GM19043 (cell line): ENCODE data around the gene AHDC1.
A peak's percentile ranks its signal among the peaks of the same experiment; 100 is the strongest.
"Not testable (repeated sequence)": the region's sequence is repeated elsewhere in the genome, so short reads cannot be mapped to it uniquely, and the experiment has no call there.

Experiments
- ATAC-seq: cut with Tn5 transposase; IDR thresholded peaks from one replicate; pipeline ENCODE4 v1.9.1; 2021; ENCODE audit warnings: low read depth; ENCODE audit not compliant: unreplicated experiment

AHDC1 gene

GRCh38 chr1:27633640-27634176 is 29.8 kb upstream of the AHDC1 start:
- ATAC-seq: no peak

GRCh38 chr1:27633298-27633610 is 29.3 kb upstream of the AHDC1 start:
- ATAC-seq: no peak

GRCh38 chr1:27632387-27633297 is 28.7 kb upstream of the AHDC1 start:
- ATAC-seq: peak; percentile 34

- ATAC-seq: no peak
These were observed 27.0 kb upstream of the AHDC1 start for GRCh38 chr1:27630859-27631491.

GRCh38 chr1:27628712-27629111 is 24.8 kb upstream of the AHDC1 start:
- ATAC-seq: no peak

- ATAC-seq: not testable (repeated sequence)
These were observed 23.8 kb upstream of the AHDC1 start for GRCh38 chr1:27627733-27628132.

GRCh38 chr1:27627061-27627460 is 23.1 kb upstream of the AHDC1 start:
- no peak for ATAC-seq

GRCh38 chr1:27626031-27626935 is 22.3 kb upstream of the AHDC1 start:
- no peak for ATAC-seq

GRCh38 chr1:27624467-27625178 is 20.7 kb upstream of the AHDC1 start:
- no peak for ATAC-seq

GRCh38 chr1:27623327-27624212 is 19.6 kb upstream of the AHDC1 start:
- no peak for ATAC-seq

GRCh38 chr1:27622828-27623227 is 18.9 kb upstream of the AHDC1 start:
- no peak for ATAC-seq

GRCh38 chr1:27621051-27621920 is 17.3 kb upstream of the AHDC1 start:
- no peak for ATAC-seq

- not testable (repeated sequence) for ATAC-seq
These were observed 16.0 kb upstream of the AHDC1 start for GRCh38 chr1:27619782-27620438.

- peak; percentile 57 for ATAC-seq
These were observed 14.6 kb upstream of the AHDC1 start for GRCh38 chr1:27618341-27619082.

GRCh38 chr1:27617420-27617819 is 13.5 kb upstream of the AHDC1 start:
- no peak for ATAC-seq

- no peak for ATAC-seq
These were observed 12.5 kb upstream of the AHDC1 start for GRCh38 chr1:27616441-27616840.
